Measurements from ENCODE around the gene EML1.

DNA sequence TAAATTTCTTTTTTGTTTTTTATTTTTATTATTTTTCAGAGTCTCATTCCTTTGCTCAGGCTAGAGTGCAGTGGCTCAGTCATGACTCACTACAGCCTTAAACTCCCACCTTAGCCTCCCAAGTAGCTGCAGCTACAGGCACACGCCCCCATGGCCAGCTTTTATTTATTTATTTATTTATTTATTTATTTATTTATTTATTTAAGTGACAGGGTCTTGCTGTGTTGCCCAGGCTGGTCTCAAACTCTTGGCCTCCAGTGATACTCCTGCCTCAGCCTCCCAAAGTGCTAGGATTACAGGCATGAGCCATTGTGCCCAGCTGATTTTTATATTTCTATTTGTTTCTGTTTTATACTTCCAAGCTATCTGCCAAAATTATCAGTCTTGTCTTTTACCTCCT, 182.8 kb downstream of the EML1 start:
- no peak for TF ChIP-seq POLR2A (IDR thresholded peaks at IDR 0.05)
- TF ChIP-seq, protein P1, sequence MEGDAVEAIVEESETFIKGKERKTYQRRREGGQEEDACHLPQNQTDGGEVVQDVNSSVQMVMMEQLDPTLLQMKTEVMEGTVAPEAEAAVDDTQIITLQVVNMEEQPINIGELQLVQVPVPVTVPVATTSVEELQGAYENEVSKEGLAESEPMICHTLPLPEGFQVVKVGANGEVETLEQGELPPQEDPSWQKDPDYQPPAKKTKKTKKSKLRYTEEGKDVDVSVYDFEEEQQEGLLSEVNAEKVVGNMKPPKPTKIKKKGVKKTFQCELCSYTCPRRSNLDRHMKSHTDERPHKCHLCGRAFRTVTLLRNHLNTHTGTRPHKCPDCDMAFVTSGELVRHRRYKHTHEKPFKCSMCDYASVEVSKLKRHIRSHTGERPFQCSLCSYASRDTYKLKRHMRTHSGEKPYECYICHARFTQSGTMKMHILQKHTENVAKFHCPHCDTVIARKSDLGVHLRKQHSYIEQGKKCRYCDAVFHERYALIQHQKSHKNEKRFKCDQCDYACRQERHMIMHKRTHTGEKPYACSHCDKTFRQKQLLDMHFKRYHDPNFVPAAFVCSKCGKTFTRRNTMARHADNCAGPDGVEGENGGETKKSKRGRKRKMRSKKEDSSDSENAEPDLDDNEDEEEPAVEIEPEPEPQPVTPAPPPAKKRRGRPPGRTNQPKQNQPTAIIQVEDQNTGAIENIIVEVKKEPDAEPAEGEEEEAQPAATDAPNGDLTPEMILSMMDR (IDR thresholded peaks at IDR 0.05), result no peak

Measured in body of pancreas (tissue), 4 donors.